GM21390 (cell line): Measurements from ENCODE around the gene ERVH48-1.
"Not testable (repeated sequence)": the region's sequence is repeated elsewhere in the genome, so short reads cannot be mapped to it uniquely, and the experiment has no call there.

ENCODE experiments used
- ATAC-seq: cut with Tn5 transposase; IDR thresholded peaks from one replicate; pipeline ENCODE4 v1.9.1; 2021; ENCODE audit not compliant: unreplicated experiment

ERVH48-1 gene

GRCh38 chr21:42908484-42908883 lies 16.9 kb downstream of the ERVH48-1 start:
- ATAC-seq: not testable (repeated sequence)

GRCh38 chr21:42906233-42906632 lies 19.2 kb downstream of the ERVH48-1 start:
- no peak for ATAC-seq

GRCh38 chr21:42905195-42905594 lies 20.2 kb downstream of the ERVH48-1 start:
- no peak for ATAC-seq

- no peak for ATAC-seq
Measured at GRCh38 chr21:42903817-42904216, 21.6 kb downstream of the ERVH48-1 start.

GRCh38 chr21:42900446-42900845 lies 25.0 kb downstream of the ERVH48-1 start:
- no peak for ATAC-seq

GRCh38 chr21:42892931-42893755 lies 32.3 kb downstream of the ERVH48-1 start, which contains the start of gene NDUFV3:
NDUFV3 (plus strand) TSS chr21:42893309; CDS start chr21:42893334, 25 bp downstream.
- peak; percentile 91 for ATAC-seq

- ATAC-seq: no peak
Measured at GRCh38 chr21:42892582-42892930, 32.9 kb downstream of the ERVH48-1 start.

- no peak for ATAC-seq
Measured at GRCh38 chr21:42887326-42887725, 38.1 kb downstream of the ERVH48-1 start.

- no peak for ATAC-seq
Measured at GRCh38 chr21:42883921-42884320, 41.5 kb downstream of the ERVH48-1 start.

- no peak for ATAC-seq
Measured at GRCh38 chr21:42880352-42880751, 45.1 kb downstream of the ERVH48-1 start.

- peak; percentile 79 for ATAC-seq
Measured at GRCh38 chr21:42878993-42879787, 46.2 kb downstream of the ERVH48-1 start, which contains the start of gene WDR4. WDR4 (minus strand) TSS chr21:42879539; CDS start chr21:42879495, 44 bp downstream.

- ATAC-seq: peak; percentile 9
Measured at GRCh38 chr21:42878678-42878992, 46.8 kb downstream of the ERVH48-1 start.

- not testable (repeated sequence) for ATAC-seq
Measured at GRCh38 chr21:42875811-42876210, 49.6 kb downstream of the ERVH48-1 start.

GRCh38 chr21:42873096-42873495 lies 52.3 kb downstream of the ERVH48-1 start:
- ATAC-seq: no peak

GRCh38 chr21:42868196-42868595 lies 57.2 kb downstream of the ERVH48-1 start:
- no peak for ATAC-seq
